Hepatocyte (in vitro differentiated cells): Measurements from ENCODE around the gene SLC4A5. TPM values are rescaled to one million over a fixed set of nuclear protein-coding genes. Genes with fewer than 3 reads are reported as not detected.

Experiments
- DNase-seq: peaks from one replicate; pipeline ENCODE4 v3.0.0-alpha.2; 2016; ENCODE audit warnings: low spot score
- H2AFZ ChIP-seq: fragments of 200-600 bp; sonication (generic); 2 replicates; pipeline ENCODE4 v1.6.0; 2016; ENCODE audit warnings: antibody characterized with exemption, mild to moderate bottlenecking
- H3K27ac ChIP-seq: fragments of 200-600 bp; sonication (generic); 2 replicates; pipeline ENCODE4 v1.5.1; 2016; ENCODE audit warnings: mild to moderate bottlenecking
- H3K27me3 ChIP-seq: fragments of 200-600 bp; sonication (generic); 2 replicates; pipeline ENCODE4 v1.6.1; 2016
- H3K36me3 ChIP-seq: fragments of 200-600 bp; sonication (generic); replicated peaks from 2 replicates; pipeline ENCODE4 v1.5.1; 2016; ENCODE audit warnings: low read depth; ENCODE audit not compliant: insufficient read depth
- H3K4me1 ChIP-seq: fragments of 200-600 bp; sonication (generic); 2 replicates; pipeline ENCODE4 v1.5.1; 2016; ENCODE audit warnings: mild to moderate bottlenecking, moderate library complexity; ENCODE audit not compliant: insufficient read depth
- H3K4me2 ChIP-seq: fragments of 200-600 bp; sonication (generic); 2 replicates; pipeline ENCODE4 v1.6.0; 2016
- H3K4me3 ChIP-seq: fragments of 200-600 bp; sonication (generic); 2 replicates; pipeline ENCODE4 v1.5.1; 2016; ENCODE audit warnings: mild to moderate bottlenecking
- H3K79me2 ChIP-seq: fragments of 200-600 bp; sonication (generic); 2 replicates; pipeline ENCODE4 v1.6.0; 2017; ENCODE audit warnings: mild to moderate bottlenecking
- H3K9me2 ChIP-seq: fragments of 200-600 bp; sonication (generic); replicated peaks from 2 replicates; pipeline ENCODE4 v1.6.0; 2017; ENCODE audit warnings: mild to moderate bottlenecking; ENCODE audit not compliant: insufficient read depth
- H3K9me3 ChIP-seq: fragments of 200-600 bp; sonication (generic); 2 replicates; pipeline ENCODE4 v1.5.1; 2016; ENCODE audit warnings: low read depth, mild to moderate bottlenecking
- H4K20me1 ChIP-seq: fragments of 200-600 bp; sonication (generic); 2 replicates; pipeline ENCODE4 v1.6.0; 2016; ENCODE audit warnings: mild to moderate bottlenecking; ENCODE audit not compliant: insufficient read depth, poor library complexity, severe bottlenecking
- EZH2 ChIP-seq: fragments of 200-600 bp; sonication (generic); IDR thresholded peaks from 2 replicates; pipeline ENCODE4 v1.6.1; 2016; ENCODE audit warnings: antibody characterized with exemption, mild to moderate bottlenecking, borderline replicate concordance
- EZH2phosphoT487 ChIP-seq: fragments of 200-600 bp; sonication (generic); IDR thresholded peaks from one replicate; pipeline ENCODE4 v1.6.1; 2018; ENCODE audit warnings: antibody characterized with exemption, mild to moderate bottlenecking, low read depth, moderate library complexity; ENCODE audit not compliant: unreplicated experiment, severe bottlenecking
- WGBS: methylation state at CpG from one replicate; pipeline ENCODE4 v1.1.6; 2016; ENCODE audit warnings: low lambda C conversion rate; ENCODE audit errors: missing lambda C conversion rate; 5-methylcytosine and 5-hydroxymethylcytosine counted together
- polyA plus RNA-seq: library from polyadenylated mRNA; unstranded; fragments of >200 nt; fragmentation: Nextera tagmentation; extraction: Ambion mirVana; gene quantifications from 2 replicates; pipeline ENCODE4 v1.2.1, GENCODE V29; 2016
- total RNA-seq: library from RNA; depleted of rRNA; stranded (reverse); fragments of >200 nt; gene quantifications from 2 replicates; pipeline ENCODE4 v1.2.3, GENCODE V29; 2014
- TF ChIP-seq, protein P1 (sequence below): fragments of 200-600 bp; sonication (generic); IDR thresholded peaks from 2 replicates; pipeline ENCODE4 v1.5.1; 2016; ENCODE audit warnings: antibody characterized with exemption, mild to moderate bottlenecking; ENCODE audit not compliant: poor library complexity

Gene SLC4A5
- total and polyA plus RNA-seq, 2 experiments from 2014 or later, result 0.28 to 1.5 TPM

DNA sequence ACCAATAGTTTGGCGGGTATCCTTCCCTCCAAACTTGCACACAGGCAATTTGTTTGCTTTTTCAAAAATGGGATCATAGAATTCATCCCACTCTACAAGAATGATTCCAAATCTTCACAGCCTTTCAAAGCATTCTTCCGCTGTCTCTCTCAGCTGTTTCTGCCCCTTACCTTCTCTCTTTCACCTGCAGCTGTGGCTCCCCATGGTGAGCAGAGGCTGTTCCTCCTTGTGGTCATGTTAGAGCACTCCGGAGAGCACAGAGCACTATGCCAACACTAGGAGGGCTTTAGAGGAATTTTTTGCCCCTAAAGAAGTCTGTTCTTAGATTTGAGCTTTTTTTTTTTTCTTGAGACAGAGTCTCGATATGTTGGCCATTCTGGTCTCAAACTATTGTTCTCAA lies 114.4 kb downstream of the SLC4A5 start:
- H3K4me2 ChIP-seq, result no peak overlapping the region
- no peaks in the 10 kb centered on the region for H3K79me2 ChIP-seq
- DNase-seq, result no peak
- no peak overlapping the region for H3K27ac ChIP-seq
- no peaks in the 10 kb centered on the region for H3K4me1 ChIP-seq
- H3K27me3 ChIP-seq, result no peaks in the 10 kb centered on the region
- no peaks in the 10 kb centered on the region for H4K20me1 ChIP-seq
- H3K9me2 ChIP-seq, result no peaks in the 10 kb centered on the region
- no peaks in the 10 kb centered on the region for H3K36me3 ChIP-seq
- WGBS, result 85% methylated on average over 4 of the region's 4 CpGs
- TF ChIP-seq EZH2, result no peak
- TF ChIP-seq EZH2phosphoT487, result no peak
- TF ChIP-seq, protein P1, sequence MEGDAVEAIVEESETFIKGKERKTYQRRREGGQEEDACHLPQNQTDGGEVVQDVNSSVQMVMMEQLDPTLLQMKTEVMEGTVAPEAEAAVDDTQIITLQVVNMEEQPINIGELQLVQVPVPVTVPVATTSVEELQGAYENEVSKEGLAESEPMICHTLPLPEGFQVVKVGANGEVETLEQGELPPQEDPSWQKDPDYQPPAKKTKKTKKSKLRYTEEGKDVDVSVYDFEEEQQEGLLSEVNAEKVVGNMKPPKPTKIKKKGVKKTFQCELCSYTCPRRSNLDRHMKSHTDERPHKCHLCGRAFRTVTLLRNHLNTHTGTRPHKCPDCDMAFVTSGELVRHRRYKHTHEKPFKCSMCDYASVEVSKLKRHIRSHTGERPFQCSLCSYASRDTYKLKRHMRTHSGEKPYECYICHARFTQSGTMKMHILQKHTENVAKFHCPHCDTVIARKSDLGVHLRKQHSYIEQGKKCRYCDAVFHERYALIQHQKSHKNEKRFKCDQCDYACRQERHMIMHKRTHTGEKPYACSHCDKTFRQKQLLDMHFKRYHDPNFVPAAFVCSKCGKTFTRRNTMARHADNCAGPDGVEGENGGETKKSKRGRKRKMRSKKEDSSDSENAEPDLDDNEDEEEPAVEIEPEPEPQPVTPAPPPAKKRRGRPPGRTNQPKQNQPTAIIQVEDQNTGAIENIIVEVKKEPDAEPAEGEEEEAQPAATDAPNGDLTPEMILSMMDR, result no peak
- no peak overlapping the region for H2AFZ ChIP-seq
- H3K9me3 ChIP-seq, result no peaks in the 10 kb centered on the region
- H3K4me3 ChIP-seq, result no peak overlapping the region

- Histone ChIP-seq H3K27me3 (no peaks in the 10 kb centered on the region), H3K27ac (no peak overlapping the region), H3K9me3 (no peaks in the 10 kb centered on the region), H3K4me1 (no peaks in the 10 kb centered on the region), H3K9me2 (no peaks in the 10 kb centered on the region), H3K4me3 (no peak overlapping the region), H3K36me3 (no peaks in the 10 kb centered on the region), H3K79me2 (no peaks in the 10 kb centered on the region), H3K4me2 (no peak overlapping the region), H4K20me1 (no peaks in the 10 kb centered on the region), H2AFZ (no peak overlapping the region)
- WGBS, result 82% methylated on average over 5 of the region's 5 CpGs
- DNase-seq, result no peak
- TF ChIP-seq, protein P1, result no peak
- TF ChIP-seq EZH2 (no peak), EZH2phosphoT487 (no peak)
Observed at GRCh38 chr2:74227646-74228045, 115.6 kb downstream of the SLC4A5 start.

GRCh38 chr2:74226648-74227213 lies 116.5 kb downstream of the SLC4A5 start:
- no peak for DNase-seq
- no peak overlapping the region for H3K4me2 ChIP-seq
- H3K79me2 ChIP-seq, result no peaks in the 10 kb centered on the region
- H3K9me2 ChIP-seq, result no peaks in the 10 kb centered on the region
- H3K4me3 ChIP-seq, result no peak overlapping the region
- no peaks in the 10 kb centered on the region for H3K27me3 ChIP-seq
- no peak overlapping the region for H2AFZ ChIP-seq
- H3K4me1 ChIP-seq, result no peaks in the 10 kb centered on the region
- WGBS, result 92% methylated on average over 18 of the region's 21 CpGs
- H4K20me1 ChIP-seq, result no peaks in the 10 kb centered on the region
- H3K9me3 ChIP-seq, result no peaks in the 10 kb centered on the region
- TF ChIP-seq EZH2phosphoT487 (no peak), EZH2 (no peak)
- no peak overlapping the region for H3K27ac ChIP-seq
- H3K36me3 ChIP-seq, result no peaks in the 10 kb centered on the region

GRCh38 chr2:74225698-74226459 lies 117.3 kb downstream of the SLC4A5 start:
- Histone ChIP-seq H2AFZ (no peak overlapping the region), H3K79me2 (no peaks in the 10 kb centered on the region), H3K27ac (no peak overlapping the region), H3K9me3 (no peaks in the 10 kb centered on the region), H3K9me2 (no peaks in the 10 kb centered on the region), H3K4me2 (no peak overlapping the region), H4K20me1 (no peaks in the 10 kb centered on the region), H3K4me3 (no peak overlapping the region), H3K4me1 (no peaks in the 10 kb centered on the region), H3K36me3 (no peaks in the 10 kb centered on the region), H3K27me3 (no peaks in the 10 kb centered on the region)
- TF ChIP-seq, protein P1, result no peak
- TF ChIP-seq EZH2phosphoT487, result no peak
- no peak for TF ChIP-seq EZH2
- 67% methylated on average over 4 of the region's 4 CpGs for WGBS
- DNase-seq, result no peak
